ENCODE measurements around the gene ZFYVE9.
"Not testable (repeated sequence)": the region's sequence is repeated elsewhere in the genome, so short reads cannot be mapped to it uniquely, and the experiment has no call there.

ZFYVE9 gene

DNA sequence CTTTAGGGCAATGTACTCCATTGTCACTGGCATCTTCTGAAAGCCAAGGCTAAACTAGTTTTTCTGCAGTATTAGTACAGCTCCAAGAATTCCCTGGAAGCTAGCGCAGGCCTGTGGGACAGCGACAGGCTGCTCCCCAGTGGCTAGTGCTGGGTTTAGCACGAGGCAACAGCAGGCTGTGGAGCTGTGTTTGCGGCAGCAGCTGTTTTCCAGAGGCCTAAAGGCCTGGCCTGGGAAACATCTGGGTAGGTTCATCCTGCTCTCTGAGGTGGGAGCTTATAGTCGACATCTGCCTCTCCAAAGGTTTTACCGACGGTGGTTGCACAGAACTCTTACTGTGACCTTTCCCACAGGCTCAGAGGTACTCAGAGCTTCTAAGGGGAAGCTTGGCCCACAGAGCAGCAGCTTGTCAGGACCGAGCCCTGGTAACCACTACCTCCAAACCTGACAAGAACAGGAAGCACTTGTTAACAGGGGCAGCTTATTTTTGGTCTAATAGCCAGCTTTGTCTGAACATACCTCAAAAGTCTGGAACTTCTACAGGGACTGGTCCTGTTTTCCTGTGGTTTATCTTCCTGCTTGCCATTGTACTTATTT is 206.9 kb downstream of the ZFYVE9 start:
- no peak for DNase-seq

DNA sequence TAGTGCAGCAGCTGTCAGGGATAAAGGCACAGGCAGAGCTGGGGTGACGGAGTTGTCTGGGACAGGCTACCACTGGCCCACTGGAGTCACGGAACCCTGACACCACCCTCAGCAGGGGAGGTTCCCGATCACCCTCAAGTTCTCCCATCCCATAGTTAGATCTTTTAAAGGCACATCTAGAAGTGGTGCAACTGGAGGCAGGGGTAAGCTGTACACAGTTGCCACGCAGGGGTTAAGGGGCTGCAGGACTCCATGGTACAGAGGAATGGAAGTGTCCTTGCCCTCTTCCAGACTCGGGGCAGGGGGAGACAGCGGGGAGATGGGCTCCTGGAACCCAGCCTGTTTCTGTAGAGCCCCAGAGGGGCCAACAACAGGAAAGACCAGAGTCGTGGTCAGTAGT is 210.8 kb downstream of the ZFYVE9 start:
- no peak for DNase-seq

DNA sequence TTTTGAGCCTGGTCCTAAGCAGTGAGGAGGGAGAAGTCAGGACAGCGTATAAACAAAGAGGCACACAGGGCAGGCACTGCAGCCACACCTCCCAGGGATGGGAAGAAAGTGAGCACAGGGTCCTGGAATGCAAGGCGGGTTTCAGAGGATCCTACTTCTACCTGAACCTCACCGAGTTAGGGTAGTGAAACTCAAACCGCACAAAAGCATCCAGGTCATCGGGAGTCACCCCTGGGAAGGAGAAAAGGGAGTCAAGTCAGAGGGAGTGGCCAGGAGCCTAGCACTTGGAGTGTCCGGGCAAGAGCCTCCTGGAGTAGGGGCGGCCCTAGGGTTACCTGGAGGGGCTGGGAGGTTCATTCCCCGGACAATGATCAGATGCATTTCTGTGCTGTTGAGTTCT is 213.5 kb downstream of the ZFYVE9 start:
- DNase-seq, result no peak

DNA sequence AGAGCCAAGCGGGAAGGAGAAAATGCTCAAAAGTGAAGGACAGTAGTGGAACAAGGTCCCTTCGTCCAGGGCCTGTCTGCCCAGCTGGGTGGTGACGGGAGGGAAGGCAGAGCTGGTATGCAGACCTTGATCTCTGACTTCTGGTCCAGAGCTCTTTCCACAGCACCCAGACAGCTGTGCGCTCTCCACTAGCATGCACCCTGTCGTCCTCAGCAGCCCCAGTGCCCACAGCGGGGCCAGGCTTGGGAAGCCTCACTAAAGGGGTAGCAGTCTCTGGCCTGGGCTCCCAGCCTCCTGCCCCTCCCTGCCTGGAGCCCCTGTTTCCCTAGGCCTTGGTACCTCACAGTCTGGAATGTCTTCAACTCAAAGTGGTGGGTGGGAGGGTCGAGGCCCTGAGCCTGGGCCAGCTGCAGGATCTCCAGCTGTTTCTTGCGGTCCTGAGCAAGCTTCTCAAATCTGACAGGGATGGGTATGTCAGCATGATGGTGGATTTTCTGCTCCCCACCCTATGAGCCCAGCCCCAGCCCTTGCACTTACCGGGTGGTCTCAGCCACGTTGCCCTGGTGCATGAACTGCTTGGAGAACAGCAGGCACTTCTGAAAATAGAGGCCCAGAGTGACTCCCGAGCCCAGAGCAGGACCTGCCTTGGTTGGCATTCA is 214.1 kb downstream of the ZFYVE9 start:
- DNase-seq, result no peak

DNA sequence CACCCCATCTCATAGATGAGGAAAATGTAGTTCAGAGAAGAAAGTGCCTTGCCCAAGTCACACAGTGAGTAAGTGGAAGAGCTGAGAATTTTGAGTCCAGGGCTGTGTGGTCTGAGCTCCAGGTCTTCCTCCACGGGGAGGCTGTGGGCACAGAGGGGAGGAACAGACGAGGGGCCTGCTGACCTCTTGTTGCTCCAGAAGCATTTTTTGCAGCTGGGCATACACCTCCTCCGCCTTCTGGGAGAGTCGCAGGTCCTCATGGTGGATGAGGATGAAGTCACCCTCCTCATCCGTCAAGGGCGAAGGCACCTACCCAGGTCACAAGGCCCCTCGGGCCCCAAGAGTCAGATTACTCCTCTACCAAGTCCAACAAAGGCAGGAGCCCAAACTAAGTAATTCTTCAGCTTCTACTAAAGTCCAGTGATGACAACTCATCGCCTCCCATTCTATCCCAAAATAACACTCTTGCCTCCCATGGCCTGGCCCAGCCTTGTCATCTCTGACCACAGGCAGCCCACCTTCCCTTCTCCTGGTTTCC is 215.0 kb downstream of the ZFYVE9 start:
- DNase-seq, result no peak

DNA sequence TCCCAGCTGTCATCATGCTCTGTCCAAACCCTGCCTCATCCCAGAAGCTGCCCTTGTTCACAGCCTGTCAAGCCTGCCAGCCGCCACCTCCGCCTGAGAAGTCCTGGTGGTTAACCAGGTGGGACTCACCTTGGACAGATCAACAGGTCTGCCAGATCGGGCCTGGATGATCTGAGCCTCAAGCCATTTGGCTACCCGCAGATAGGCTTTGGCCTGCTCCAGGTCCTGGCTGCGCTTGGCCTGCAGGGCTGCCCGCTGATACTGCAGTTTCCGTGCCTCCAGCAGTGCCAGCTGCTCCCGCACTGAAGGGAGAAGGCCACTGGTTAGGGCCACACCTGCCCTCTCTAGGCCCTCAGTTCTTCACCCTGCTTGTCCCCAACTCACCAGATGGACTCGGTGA is 215.5 kb downstream of the ZFYVE9 start:
- no peak for DNase-seq

DNA sequence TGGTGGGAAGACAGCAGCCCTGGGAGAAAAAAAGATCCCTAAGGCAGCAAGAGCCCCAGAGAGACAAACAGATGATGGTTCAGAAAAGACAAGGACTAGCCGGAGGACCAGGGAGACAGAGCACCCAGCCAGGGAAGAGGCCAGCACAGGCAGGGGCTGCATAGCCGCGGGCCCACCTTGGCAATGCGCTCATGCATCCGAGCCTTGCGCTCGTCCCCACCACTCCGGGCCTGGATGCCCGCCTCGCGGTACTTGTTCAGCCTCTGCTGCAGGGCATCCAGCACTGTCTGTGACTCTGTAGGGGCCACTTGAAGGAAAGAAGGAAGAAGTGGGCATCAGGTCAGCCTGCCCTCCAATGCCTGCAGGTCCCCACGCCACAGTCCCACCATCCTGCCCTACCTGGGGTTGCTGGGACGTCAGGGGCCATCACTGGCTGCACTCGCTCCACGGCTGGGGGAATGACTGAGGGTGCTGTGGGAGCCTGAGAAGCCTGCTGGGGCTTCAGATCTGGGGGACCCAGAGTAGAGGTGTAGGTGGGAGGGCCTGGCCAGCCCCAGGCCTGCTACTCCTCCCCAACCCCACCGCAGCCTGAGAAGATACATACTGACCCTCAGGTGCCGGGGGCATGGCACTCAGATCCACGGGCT is 217.1 kb downstream of the ZFYVE9 start:
- DNase-seq, result no peak

DNA sequence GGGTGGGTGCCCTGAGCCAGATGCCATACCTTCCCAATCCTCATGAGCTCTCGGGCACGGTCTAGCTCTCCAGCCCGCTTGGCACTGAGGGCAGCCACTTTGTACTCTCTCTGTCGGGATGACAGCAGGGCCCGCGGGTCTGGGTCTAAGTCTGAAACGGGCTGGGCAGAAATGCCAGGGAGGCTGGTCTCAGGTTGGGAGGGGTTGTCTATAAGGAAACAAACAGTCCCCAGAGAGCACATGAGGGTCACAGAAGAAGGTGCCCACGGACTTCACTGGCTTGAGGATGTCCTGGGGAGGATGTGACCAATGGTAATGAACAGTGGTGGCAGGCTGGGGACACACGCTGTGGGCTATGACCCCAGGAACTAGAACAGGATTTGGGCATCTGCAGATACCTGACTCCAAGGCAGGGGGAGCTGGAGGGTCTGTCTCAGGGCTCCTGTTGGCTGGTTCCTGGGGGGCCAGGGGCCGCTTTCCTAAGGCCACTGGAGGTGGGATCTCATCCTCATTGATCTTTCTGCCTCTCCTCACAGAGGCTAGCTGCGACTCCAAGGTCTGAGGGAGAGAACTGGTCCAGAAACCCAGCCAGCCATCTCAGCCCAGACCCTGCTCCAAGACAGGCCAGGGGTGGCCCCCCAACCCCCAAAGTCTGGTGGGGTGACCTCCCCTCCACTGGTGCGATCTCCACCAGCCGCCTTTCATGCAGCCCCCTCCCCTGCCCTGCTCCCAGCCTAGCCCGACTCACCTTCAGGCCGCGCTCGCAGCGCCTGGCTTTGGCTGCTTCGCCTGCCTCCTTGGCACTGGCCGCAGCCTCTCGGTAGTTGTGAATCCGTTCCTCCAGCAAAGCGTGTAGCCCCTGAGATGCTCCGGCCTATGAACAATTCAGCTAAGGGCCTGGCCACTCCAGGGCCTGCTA is 218.0 kb downstream of the ZFYVE9 start:
- DNase-seq, result no peak

DNA sequence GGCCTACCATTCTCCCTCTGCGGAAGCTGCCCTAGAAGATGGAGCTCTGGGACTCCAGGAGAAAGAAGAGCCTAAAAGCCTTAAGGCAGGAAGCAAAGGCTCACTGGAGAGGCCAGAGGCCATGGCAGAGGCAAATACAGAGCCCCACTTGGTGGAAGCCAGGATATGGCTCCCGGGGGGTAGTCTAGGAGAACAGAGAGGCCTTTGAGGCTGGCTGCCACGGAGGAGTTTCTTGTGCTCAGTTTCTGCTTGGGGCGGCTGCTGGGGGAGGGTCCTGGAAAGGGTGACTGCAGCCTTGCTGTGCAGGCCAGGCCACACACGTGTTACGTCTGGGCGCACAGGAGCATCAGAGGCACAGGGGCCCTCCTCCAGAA is 218.7 kb downstream of the ZFYVE9 start:
- no peak for DNase-seq

DNA sequence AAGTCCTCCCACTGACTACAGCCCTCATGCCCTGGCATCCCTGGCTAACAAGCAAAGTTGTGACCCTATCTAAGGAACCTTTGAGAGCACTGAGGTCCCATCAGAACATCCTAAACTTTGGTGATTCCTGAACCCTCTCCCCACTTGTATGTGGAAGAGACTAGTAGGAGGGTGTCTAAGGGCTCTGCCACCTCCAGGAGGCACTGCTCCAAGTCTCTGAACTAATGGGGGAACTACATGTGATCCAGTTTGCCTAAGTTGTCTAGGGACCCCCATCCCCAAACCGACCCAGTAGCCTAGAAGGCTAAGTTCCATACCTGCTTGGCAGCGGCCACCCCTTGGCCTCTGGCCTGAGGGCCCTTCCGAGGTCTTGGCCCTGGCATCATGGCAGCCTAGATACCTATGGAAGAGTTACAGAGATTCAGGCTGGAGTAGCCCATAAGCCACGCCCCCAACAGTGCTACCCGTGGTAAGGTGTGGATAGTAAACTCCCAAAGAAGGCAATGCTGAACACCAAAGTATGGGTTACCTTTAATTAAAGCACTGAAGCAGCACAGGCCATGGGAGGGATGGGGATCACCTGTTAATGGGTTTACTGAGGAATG is 222.4 kb downstream of the ZFYVE9 start:
- DNase-seq, result no peak

DNA sequence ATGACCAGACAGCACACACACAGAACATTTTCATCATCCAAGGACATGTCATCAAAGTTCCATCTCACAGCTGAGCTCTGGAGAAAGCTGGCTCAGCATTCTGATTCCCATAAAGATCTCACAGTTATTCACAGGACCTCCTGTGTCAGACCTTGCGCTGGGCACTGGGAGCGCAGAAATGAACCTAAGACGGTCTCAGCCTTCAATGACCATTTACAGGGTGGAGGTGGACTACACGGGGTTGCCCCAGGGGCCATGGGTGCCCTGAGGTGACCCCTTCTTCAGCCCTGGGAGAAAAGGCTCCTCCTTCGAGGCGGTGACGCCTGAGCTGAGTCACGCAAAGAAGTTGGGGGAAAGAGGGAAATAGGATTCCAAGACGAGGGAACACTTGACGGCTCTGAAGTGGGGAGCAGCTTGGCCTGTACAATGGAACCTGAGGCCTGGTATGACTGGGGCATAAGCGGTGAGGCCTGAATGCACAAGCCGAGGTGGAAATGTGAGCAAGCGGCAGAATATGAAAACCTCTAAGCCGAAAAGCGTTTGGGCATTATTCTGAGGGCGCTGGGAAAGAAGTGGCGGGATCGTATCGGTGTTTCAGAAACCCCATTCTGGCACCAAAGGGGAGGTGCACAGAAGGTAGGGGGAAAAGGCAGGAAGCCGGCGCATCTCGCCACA is 223.3 kb downstream of the ZFYVE9 start:
- peak; percentile 38 for DNase-seq

DNA sequence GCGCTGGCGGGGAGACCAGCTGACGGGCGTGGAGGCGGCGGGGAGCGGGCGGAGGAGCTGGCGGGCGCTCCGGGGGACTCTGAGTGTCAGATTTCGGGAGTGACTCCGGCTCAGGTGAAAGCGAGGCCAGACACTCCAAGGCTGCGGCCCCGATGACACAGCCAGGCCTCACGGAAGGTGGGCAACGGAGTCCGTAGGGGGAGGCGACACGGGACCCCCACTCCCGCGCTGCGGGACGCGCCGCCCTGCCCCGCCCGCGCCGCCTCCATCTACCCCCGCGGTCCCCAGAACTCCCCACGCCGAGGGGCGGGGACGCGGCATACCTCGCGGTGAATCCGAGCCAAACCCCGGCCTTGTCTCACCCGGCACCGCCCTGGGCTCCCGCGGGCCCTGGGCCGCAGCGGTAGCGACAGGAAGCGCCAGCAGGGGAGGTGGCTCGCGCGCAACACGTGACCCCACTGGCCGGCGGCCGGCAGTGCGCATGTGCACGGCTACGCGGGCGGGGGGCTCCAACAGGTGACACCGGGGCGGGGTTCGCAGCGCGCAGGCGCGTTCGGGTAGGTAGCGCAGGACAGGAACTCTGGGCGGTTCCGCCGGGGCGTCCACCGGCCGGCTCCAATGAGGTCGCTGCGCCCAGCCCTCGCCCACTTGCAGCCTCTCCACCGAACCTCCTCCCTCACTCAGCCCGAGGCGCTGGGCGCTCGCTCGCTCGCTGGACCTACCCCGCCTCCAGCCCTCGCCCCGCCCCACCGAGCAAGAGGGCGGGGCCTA is 224.0 kb downstream of the ZFYVE9 start, which contains the start of gene CC2D1B:
TSS of gene CC2D1B (minus strand) at position 460 of the 771 bp plus-strand sequence. CDS start 1,585 bp downstream, outside the sequence.
- DNase-seq, result peak; percentile 94

DNA sequence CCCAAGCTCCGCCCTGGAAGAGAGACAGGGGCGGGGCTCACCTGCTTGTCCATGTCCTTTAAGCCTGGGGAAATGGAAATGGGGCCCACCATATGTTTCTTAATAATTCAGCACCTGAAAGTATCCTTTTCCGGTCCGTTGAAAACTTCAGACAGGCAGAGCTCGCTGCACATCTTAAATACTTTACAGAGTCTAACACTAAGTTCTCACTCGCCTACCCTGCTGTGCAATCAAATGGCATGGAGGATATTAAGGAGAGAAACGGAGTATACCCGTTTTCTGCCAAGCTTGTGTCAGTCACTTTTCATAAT is 224.6 kb downstream of the ZFYVE9 start:
- DNase-seq, result no peak

DNA sequence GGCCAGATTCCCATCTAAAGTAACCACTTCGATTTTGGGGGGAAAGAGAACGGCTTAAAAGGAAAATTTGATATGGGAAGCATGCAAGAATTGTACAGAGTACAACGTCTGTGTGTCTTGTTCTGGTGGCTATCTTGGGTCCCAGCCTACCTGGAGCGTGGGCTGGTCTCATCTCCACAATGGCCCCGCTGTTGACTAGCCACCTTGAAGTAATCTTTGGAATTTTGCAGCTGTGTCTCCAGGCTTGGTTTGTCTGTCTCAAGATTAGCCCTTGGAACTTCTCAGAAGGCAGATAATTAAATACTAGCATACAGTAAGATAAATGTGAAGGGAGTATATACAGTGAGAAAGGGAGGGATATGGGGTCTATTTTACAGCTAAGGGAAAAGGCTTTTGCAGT is 225.4 kb downstream of the ZFYVE9 start:
- DNase-seq, result no peak

DNA sequence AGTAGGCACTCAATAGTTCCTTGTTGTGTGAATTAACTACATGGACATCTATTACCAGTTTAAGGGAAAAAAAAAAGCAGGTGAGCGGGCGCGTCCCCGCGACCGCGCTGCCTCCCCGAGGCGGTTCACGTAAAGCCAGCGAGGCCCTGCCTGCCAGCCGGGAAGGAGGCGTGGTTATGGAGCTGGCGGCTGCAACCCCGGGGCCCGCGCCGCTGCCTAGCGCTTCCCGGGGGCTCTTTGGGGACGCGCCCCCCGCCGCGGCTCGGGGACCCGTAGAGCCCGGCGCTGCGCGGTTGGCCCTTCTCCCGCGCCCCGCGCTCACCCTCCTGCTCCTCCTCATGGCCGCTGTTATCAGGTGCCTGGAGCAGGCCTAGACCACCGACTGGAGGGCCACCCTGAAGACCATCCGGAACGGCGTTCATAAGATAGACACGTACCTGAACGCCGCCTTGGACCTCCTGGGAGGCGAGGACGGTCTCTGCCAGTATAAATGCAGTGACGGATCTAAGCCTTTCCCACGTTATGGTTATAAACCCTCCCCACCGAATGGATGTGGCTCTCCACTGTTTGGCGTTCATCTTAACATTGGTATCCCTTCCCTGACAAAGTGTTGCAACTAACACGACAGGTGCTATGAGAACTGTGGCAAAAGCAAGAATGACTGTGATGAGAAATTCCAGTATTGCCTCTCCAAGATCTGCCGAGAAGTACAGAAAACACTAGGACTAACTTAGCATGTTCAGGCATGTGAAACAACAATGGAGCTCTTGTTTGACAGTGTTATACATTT is 226.7 kb downstream of the ZFYVE9 start:
- peak; percentile 28 for DNase-seq

DNA sequence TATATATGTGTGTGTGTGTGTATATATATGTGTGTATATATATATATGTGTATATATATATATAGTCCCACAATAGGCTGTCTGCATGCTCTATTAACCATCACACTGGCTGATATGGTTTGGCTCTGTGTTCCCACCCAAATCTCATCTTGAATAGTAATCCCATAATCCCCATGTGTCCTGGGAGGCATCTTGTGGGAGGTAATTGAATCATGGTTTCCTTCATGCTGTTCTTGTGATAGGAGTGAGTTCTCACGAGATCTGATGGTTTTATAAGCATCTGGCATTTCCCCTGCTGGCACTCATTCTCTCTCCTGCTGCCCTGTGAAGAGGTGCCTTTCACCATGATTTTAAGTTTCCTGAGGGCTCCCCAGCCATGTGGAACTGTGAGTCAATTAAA is 228.0 kb downstream of the ZFYVE9 start:
- DNase-seq, result not testable (repeated sequence)

DNA sequence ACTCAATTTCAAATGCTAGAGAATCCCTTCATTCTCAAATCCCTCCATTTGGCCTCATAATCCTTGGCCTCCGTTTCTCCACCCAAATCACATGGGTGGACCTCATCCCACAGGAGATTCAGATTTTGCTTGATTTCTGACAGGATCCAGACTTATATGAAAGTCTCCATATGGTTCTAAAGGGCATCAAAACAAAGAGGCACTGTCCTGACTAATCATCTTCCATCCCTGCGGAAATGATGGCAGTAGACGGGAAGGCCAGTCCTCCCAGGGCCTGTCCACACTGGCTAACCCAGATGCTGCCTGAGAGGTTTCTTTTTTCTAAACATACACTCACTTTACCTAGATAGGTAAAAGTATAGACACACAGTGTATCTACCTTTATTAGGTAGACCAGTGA is 243.5 kb downstream of the ZFYVE9 start:
- no peak for DNase-seq

DNA sequence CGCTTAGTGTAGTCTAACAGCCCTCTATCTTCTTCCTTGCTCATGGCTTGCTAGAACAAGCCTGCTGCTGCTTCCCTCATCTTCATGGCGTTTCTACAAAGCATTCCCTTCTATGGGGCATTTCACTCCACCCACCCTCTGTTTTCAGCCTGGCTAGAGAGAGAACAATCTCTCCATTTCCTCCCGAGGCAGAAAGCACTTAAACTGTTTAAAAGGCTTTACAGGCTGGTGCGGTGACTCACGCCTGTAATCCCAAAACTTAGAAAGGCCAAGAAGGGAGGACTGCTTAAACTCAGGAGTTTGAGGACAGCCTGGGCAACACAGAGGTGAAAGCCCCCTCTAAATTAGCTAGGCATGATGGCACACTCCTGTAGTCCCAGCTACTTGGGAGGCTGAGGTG is 244.6 kb downstream of the ZFYVE9 start:
- no peak for DNase-seq

DNA sequence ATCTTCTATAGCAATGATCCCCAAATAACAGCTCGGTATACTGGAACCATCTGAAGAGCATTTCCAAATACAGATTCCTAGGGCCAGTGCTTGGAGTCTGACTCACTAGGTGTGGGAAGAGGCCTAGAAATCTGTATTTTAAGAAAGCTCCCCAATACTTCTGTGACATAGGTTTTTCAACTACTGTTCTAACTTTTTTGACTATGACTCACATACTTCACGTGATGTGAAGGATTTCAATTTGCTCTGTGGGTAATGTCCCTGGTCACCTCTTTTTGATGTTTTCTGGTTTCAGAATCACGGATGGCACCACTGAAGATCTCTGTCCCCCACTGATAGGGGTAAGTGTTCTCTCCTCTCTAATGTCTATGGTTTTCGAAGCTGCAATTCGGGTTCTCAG is 251.3 kb downstream of the ZFYVE9 start:
- DNase-seq, result no peak
